Activated CD8-positive, alpha-beta memory T cell treated with anti-CD3 and anti-CD28 coated beads for 1 hour (primary cell): ENCODE measurements around the gene CIAO3.

Experiments
- DNase-seq, 2 donors: peaks; one replicate each; pipeline ENCODE4 v3.0.0-alpha.2; 2020; ENCODE audit warnings: low read depth in 1 of 2; ENCODE audit errors: extremely low read depth in 1 of 2

The CIAO3 gene

DNA sequence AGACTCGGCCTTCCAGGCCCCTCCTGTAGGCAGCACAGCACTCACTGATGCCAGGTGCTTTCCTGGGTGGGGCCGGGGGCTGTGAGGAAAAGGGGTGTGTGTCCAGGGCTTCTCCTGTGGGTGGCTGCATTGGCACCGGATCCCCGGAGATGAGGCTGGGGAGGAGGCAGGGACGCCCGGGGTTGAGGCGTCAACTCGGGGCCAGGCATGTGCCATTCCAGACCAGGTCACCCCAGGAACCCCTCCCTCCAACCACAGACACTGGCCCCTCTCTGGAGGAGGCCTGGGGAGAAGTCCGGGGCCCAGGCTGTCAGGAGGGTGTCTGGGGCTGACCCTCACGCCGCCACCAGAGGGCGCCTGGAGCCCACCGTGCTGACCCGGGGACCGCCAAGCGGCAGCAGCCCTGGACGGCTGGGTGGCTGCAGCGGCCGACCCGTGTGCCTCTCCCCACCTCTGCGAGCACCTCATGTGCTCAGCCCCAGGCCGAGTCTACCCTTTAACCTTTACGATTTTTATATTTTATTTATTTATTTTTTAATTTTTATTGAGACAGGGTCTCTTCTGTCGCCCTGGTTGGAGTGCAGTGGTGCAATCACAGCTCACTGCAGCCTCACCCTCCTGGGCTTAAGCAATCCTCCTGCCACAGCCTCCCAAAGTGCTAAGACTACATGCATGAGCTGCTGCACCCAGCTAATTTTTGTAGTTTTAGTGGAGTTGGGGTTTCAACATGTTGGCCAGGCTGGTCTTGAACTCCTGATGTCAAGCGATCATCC, 29.1 kb downstream of the CIAO3 start:
- DNase-seq: peak; percentile 59 to 83

GRCh38 chr16:711084-711483, 29.7 kb downstream of the CIAO3 start:
- no peak for DNase-seq

DNA sequence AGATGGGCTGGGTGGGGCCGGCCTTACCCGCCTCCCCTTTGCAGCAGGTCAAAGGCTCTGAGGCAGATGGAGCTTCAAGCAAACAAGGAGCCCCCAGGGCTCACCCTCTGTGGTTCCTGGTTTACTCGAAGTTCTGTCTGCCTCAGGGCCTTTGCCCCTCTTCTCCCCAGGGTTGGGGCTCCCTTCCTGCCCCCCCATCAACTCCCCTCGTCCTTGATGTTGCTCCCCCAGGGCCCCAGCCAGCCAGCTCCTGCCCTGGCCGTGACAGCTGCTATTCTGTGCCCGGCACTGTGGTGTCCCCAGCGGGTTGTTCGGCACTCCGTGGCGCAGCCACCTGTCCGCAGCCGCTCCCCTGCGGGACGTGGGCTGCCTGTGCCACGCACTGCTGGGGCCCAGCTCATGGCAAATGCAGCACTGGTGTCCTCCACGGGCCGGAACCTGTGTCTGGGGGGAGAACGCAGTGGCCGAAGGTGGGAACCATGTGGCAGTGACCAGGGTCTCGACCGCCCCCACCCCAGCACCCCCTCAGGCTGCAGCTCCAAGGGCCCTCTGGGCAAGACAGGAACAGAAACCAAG, 30.2 kb downstream of the CIAO3 start:
- DNase-seq: no peak

DNA sequence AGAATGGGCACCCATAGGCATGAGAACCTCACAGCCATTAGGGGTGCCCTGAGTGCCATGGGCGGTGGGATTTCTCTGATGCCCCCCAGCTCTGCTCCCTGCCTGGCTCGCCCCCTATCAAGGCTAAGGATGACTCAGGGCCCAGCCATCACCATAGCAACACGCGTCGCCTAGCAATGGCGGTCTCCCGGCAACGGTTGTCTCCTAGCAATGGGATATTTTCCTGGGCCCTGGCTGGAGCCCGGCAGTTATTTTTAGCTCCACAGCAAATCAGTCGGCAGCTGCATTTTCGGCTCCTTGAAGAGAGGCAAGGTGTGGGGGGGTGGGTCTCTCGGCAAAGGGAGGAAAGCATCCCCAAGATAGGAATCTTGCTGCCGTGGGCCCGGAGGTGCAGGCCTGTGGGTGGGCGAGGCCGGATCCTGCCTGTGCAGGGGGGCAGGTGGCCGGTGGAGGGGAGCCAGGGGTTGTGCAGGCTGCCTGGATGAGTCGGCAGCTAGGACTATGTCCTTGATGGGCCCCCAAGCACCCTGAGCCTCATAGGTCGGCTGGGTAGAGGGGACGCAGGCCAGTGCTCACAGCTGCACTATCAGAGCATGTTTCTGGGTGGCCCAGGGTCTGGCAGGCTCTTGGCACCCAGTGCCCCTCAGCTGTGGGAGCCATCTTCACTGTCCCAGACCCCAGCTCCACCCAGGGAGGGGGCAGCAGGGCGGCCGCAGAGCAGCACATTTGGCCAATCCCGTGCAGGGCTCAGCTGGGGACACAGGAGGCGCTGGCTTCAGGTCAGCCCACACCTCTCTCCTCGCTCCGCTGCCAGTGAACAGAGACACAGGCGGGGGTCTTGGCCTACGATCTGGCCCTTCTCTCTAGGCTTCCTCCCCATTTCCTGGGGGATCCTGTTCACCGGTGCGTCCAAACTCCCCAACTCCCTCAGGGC, 31.0 kb downstream of the CIAO3 start:
- DNase-seq: no peak

DNA sequence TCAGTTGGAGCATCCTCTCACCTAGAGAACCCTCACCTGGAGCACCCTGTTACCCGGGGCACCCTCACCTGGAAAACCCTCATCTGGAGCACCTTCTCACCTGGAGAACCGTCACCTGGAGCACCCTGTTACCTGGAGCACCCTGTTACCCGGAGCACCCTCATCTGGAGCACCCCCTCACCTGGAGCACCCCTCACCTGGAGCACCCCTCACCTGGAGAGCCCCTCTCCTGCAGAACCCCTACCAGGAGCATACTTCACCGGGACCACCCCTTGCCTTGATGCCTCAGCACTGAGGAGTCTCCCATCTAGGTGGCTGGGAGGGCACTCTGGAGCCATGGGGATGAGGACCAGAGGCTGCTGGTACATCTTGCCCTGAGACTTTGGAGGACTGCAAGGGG, 31.8 kb downstream of the CIAO3 start:
- no peak for DNase-seq

DNA sequence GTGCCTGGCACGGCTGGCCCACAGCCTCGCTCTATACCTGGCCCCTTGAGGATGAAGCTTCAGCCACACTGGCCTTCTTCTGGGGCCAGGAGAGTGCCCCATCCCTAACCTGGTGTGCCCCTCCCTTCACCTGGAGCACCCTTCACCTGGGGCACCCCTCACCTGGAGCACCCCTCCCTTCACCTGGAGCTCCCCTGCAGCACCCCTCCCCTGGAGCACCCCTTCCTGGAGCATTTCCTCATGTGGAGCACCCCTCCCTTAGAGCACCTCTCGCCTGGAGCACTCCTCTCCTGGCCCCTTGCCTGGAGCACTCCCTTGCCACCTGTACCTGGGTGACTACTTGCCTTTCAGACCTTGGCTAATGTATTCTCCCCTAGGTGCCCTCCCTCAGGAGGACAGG, 32.8 kb downstream of the CIAO3 start:
- no peak for DNase-seq

GRCh38 chr16:707062-707538, 33.7 kb downstream of the CIAO3 start:
- DNase-seq: no peak

GRCh38 chr16:706189-707061, 34.4 kb downstream of the CIAO3 start:
- no peak for DNase-seq

DNA sequence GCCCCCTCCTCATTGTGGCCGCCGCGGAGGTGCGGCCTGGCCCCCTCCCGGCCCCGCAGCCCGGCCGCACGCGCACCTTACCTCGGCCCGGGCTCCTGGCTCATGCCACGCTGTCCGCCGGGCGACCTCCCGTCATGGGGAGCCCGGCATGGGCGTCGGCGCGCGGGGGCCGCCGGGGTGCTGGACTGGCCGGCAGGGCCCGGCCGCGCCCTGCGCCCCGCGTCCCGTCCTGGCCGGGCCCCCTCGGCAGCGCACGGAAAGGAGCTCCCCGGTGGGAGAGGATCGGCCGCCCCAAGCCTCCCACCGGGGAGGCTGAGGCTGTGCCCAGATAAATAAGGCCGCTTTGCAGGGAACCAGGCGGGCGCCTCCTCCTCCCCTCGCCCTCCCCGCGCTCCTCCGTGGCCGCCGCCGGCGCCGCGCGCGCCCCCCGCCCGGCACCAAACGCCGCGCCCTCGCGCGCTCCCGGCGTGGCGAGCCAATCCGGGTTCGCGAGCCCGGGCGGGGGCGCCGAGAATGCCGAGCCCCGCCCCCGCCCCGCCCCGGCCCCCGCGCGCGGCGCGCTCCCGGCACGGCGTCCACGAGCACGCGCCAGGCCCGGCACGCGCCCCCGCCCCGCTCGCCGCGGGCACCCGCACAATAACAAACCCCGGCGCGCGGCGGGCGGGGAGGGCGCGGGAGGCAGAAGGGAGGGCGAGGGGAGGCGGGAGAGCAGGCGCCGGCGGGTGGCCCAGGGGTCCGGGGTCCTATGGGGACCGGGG, 35.2 kb downstream of the CIAO3 start, which contains the start of gene FBXL16:
FBXL16 (minus strand) TSS at position 371 of the 758 bp plus-strand sequence. CDS start 8,396 bp downstream, outside the sequence.
- DNase-seq: no peak

GRCh38 chr16:704552-705380, 36.0 kb downstream of the CIAO3 start:
- DNase-seq: no peak

DNA sequence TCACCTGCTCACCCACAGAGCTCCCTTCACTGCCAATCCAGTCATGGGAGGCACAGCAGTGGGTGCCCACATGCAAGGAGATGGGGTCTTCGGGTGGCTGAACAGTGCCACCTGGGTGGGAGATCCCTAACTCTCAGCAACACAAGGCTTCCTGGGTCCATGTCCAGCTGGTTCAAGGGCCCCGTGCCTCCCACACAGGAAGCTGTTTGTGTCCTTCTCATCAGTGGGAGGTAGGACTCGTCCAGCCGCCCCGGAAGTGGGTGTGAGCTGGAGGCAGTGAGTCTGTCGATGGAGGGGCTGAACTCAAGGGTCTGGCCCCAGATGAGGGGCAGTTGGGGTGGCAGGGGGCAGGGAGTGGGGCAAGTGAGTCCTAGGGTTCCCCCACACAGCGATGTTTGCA, 36.8 kb downstream of the CIAO3 start:
- DNase-seq: no peak

DNA sequence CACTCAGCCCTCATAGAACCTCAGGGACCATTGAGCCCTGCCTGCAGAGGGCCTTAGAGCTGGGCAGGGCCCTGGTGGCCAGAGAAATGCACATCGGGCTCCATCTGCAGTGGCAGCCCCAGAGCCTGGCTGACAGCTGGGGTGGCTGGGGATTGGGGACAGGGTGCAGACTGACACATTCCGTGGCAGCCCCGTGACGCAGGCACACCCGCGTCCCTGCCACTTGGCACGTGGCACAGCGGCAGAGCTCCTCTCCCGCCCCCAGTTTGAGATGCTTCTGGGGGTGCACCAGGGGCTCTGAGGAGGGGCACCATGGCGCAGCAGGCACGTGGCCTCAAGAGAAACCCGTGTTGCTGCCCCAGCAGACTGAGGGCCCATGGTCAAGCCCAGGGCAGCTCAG, 37.4 kb downstream of the CIAO3 start:
- no peak for DNase-seq

DNA sequence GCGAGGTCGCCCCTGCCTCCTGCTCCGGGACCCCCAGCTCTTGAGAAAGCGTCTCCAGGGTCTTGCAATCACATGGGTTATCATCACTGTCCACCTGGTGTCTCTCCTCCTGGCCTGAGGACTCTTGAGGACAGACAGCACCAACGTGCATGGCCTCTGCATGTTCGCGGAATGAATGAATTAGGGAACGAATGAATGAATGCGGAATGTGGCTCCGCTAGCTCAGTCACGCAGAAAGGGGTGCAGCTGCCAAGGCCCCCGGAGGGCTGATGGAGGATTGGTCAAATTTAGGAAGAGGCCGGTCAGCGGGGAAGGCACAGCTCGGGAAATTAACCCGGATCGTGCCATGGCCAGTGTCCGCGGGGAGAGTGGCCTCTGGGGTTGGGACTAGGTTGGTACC, 38.5 kb downstream of the CIAO3 start:
- DNase-seq: no peak

GRCh38 chr16:700684-701584, 39.9 kb downstream of the CIAO3 start:
- peak in 1 of 2 donors; percentile 41 for DNase-seq

DNA sequence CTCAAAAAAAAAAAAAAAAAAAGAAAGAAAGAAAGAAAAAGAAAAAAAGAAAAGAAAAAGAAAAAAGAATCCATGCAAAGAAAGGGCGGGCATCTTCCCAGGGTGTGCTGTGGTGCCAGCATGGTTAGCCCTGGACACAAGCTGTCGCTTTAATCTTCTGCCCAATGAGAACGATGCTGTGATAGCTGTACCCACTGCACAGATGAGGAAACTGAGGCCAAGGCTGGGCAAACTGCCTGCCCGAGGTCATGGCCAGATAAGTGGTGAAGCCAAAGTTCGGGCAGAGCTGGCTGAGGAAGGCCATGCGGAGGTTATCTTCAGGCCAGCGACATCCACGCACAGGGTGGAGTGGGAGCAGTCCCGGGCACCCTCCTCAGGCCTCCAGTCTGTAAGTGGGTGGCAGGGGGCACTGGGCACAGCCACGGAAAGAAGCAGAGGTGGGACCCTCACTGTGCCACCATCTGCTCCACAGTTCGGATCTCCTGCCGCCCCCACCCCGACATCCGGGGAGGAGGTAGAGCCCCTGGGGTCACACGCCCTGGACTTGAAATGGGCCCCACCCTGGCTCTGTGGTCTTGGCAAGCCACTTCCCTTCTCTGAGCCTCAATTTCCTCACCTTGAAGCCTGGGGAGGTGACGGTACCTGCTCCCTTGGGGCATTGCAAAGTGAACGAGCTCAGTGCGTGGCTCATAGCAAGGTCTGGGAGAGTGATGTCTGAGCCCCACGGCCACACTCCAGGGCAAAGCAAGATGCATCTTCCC, 41.7 kb downstream of the CIAO3 start:
- DNase-seq: no peak

DNA sequence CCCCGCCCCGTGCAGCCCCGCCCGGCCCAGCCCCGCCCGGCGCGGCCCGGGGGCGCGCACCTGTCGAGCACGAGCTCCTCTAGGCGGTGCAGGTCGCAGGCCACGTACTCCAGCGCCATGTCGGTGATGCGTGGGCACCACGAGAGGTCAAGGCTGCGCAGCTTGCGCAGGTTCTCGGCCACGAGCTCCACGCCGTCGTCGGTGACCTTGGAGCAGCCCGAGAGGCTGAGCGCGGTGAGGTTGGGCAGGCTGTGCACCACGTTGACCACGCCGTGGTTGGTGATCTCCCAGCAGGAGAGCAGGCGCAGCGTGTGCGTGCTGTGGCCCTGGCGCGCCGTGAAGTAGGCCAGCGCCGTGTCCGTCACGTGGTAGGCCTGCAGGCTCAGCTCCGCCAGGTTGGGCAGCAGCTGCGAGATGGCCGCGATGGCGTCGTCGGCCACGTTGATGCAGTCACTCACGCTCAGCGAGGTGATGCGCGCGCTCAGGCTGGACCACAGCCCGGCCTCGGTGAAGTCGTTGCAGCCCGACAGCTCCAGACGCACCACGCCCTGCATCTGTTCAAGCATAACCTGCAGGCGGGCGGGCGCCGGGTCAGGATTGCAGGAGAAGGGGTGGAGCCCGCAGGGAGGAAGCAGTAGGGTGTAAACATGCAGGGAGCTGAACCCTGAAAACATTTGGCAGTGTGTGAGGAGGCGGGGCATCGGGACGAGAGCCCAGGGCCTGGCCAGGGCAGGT, 45.3 kb downstream of the CIAO3 start:
- peak in 1 of 2 donors; percentile 52 for DNase-seq
